ENCODE results near the gene CGN. TPM values are rescaled to one million over a fixed set of nuclear protein-coding genes. Genes with fewer than 3 reads are reported as not detected.
A peak's percentile ranks its signal among the peaks of the same experiment; 100 is the strongest.

Gene CGN
- total RNA-seq: under 1 TPM; 0.34 to 0.82 TPM

GRCh38 chr1:151510957-151511635 lies at the start of gene CGN:
TSS of gene CGN (plus strand) at chr1:151511387. CDS start at chr1:151518520, 7,133 bp downstream.
- H3K9me3 Mint-ChIP-seq (ENCODE audit: insufficient read depth): no peaks in the 10 kb centered on the region
- POLR2A ChIA-PET: interaction anchor here (0.6 kb wide), 1 partner anchor 183 kb away, joined by 3 read pairs; no protein-coding TSS in a partner anchor
- no peak within 1 kb of the TSS for H3K27ac Mint-ChIP-seq

GRCh38 chr1:151461694-151462093 lies 49.5 kb upstream of the CGN start:
- Mint-ChIP-seq H3K9me3 (ENCODE audit: insufficient read depth) (peaks cover 5% of the 10 kb centered on the region), H3K36me3 (ENCODE audit: low read depth) (peaks cover 4% of the 10 kb centered on the region), H3K27me3 (ENCODE audit: low read depth) (peaks cover 24% of the 10 kb centered on the region), H3K4me1 (ENCODE audit: low read depth) (peaks cover 13% of the 10 kb centered on the region), H3K4me3 (no peak overlapping the region), H3K27ac (no peak overlapping the region)
- ATAC-seq (no peak), DNase-seq (no peak)
- ChIA-PET CTCF (interaction anchor here (0.9 to 2.2 kb wide), 3 partner anchors 10 to 17 kb away, joined by 3 to 4 read pairs (median 3); no protein-coding TSS in a partner anchor), POLR2A (no interaction called here)

More at GRCh38 chr1:151510957-151511635, at the start of gene CGN:
- Mint-ChIP-seq H3K27me3 (ENCODE audit: low read depth) (peaks cover 13% of the 10 kb centered on the region), H3K4me3 (peak within 1 kb of the TSS; percentile 75), H3K4me1 (ENCODE audit: low read depth) (peaks cover 26% of the 10 kb centered on the region), H3K36me3 (ENCODE audit: low read depth) (no peaks in the 10 kb centered on the region)
- DNase-seq: peak; percentile 85
- CTCF ChIA-PET: interaction anchor here (0.6 to 2.6 kb wide), 8 partner anchors 9 to 210 kb away, joined by 3 to 9 read pairs (median 3); no protein-coding TSS in a partner anchor
- ATAC-seq: peak; percentile 97

- H3K36me3 Mint-ChIP-seq (ENCODE audit: low read depth): no peaks in the 10 kb centered on the region
- H3K27ac Mint-ChIP-seq: no peak overlapping the region
- no peak for ATAC-seq
- peaks cover 3% of the 10 kb centered on the region for H3K9me3 Mint-ChIP-seq (ENCODE audit: insufficient read depth)
- CTCF ChIA-PET: interaction anchor here (0.7 to 1.8 kb wide), 5 partner anchors 8 to 372 kb away, joined by 3 to 5 read pairs (median 3); no protein-coding TSS in a partner anchor
- H3K4me1 Mint-ChIP-seq (ENCODE audit: low read depth): peaks cover under 1% of the 10 kb centered on the region
- DNase-seq: no peak
- POLR2A ChIA-PET: interaction anchor here (0.7 kb wide), 1 partner anchor 16 kb away, joined by 3 read pairs; no protein-coding TSS in a partner anchor
- no peak overlapping the region for H3K4me3 Mint-ChIP-seq
- H3K27me3 Mint-ChIP-seq (ENCODE audit: low read depth): peaks cover 26% of the 10 kb centered on the region
Measured at GRCh38 chr1:151465026-151465425, 46.2 kb upstream of the CGN start.

GRCh38 chr1:151472856-151473731 lies 38.1 kb upstream of the CGN start:
- Mint-ChIP-seq H3K36me3 (ENCODE audit: low read depth) (peaks cover 3% of the 10 kb centered on the region), H3K4me1 (ENCODE audit: low read depth) (peaks cover 14% of the 10 kb centered on the region), H3K27ac (peak overlapping the region; percentile 24), H3K27me3 (ENCODE audit: low read depth) (peaks cover 6% of the 10 kb centered on the region), H3K9me3 (ENCODE audit: insufficient read depth) (no peaks in the 10 kb centered on the region), H3K4me3 (peak overlapping the region; percentile 57)
- POLR2A ChIA-PET: interaction anchor here (1.0 to 2.5 kb wide), 2 partner anchors 13 to 14 kb away, joined by 7 to 9 read pairs; partner anchors contain the start of gene POGZ
- CTCF ChIA-PET: interaction anchor here (1.0 to 2.3 kb wide), 5 partner anchors 8 to 121 kb away, joined by 3 to 11 read pairs (median 3); no protein-coding TSS in a partner anchor
- no peak for DNase-seq
- ATAC-seq: no peak

GRCh38 chr1:151474745-151475144 lies 36.4 kb upstream of the CGN start:
- H3K36me3 Mint-ChIP-seq (ENCODE audit: low read depth): peaks cover 3% of the 10 kb centered on the region
- ChIA-PET POLR2A (interaction anchor here (0.6 kb wide), 1 partner anchor 75 kb away, joined by 3 read pairs; no protein-coding TSS in a partner anchor), CTCF (interaction anchor here (0.9 to 2.3 kb wide), 7 partner anchors 10 to 527 kb away, joined by 3 to 11 read pairs (median 3); partner anchors contain the start of gene CGN)
- no peak overlapping the region for H3K27ac Mint-ChIP-seq
- ATAC-seq (no peak), DNase-seq (no peak)
- no peak overlapping the region for H3K4me3 Mint-ChIP-seq
- peaks cover 4% of the 10 kb centered on the region for H3K27me3 Mint-ChIP-seq (ENCODE audit: low read depth)
- H3K4me1 Mint-ChIP-seq (ENCODE audit: low read depth): peaks cover 14% of the 10 kb centered on the region
- H3K9me3 Mint-ChIP-seq (ENCODE audit: insufficient read depth): no peaks in the 10 kb centered on the region

- DNase-seq (no peak), ATAC-seq (peak; percentile 44)
- H3K36me3 Mint-ChIP-seq (ENCODE audit: low read depth): peaks cover 3% of the 10 kb centered on the region
- ChIA-PET POLR2A (interaction anchor here (0.6 kb wide), 1 partner anchor 75 kb away, joined by 3 read pairs; no protein-coding TSS in a partner anchor), CTCF (interaction anchor here (0.9 to 2.3 kb wide), 7 partner anchors 10 to 526 kb away, joined by 3 to 11 read pairs (median 3); partner anchors contain the start of gene CGN)
- H3K9me3 Mint-ChIP-seq (ENCODE audit: insufficient read depth): no peaks in the 10 kb centered on the region
- peaks cover 4% of the 10 kb centered on the region for H3K27me3 Mint-ChIP-seq (ENCODE audit: low read depth)
- no peak overlapping the region for H3K4me3 Mint-ChIP-seq
- H3K27ac Mint-ChIP-seq: no peak overlapping the region
- H3K4me1 Mint-ChIP-seq (ENCODE audit: low read depth): peaks cover 14% of the 10 kb centered on the region
Measured at GRCh38 chr1:151475175-151475574, 36.0 kb upstream of the CGN start.

- no peak for DNase-seq
- Mint-ChIP-seq H3K27ac (no peak overlapping the region), H3K36me3 (ENCODE audit: low read depth) (peaks cover 5% of the 10 kb centered on the region), H3K4me1 (ENCODE audit: low read depth) (peaks cover 14% of the 10 kb centered on the region), H3K27me3 (ENCODE audit: low read depth) (peaks cover 7% of the 10 kb centered on the region), H3K4me3 (no peak overlapping the region), H3K9me3 (ENCODE audit: insufficient read depth) (no peaks in the 10 kb centered on the region)
- ChIA-PET CTCF (interaction anchor here (1.3 to 1.8 kb wide), 3 partner anchors 11 to 525 kb away, joined by 3 to 5 read pairs (median 4); no protein-coding TSS in a partner anchor), POLR2A (no interaction called here)
- no peak for ATAC-seq
Measured at GRCh38 chr1:151476083-151476482, 35.1 kb upstream of the CGN start.

- peaks cover 7% of the 10 kb centered on the region for H3K27me3 Mint-ChIP-seq (ENCODE audit: low read depth)
- ChIA-PET POLR2A (interaction anchor here (0.6 kb wide), 1 partner anchor 77 kb away, joined by 3 read pairs; no protein-coding TSS in a partner anchor), CTCF (no interaction called here)
- H3K4me1 Mint-ChIP-seq (ENCODE audit: low read depth): peaks cover 14% of the 10 kb centered on the region
- DNase-seq (no peak), ATAC-seq (no peak)
- no peak overlapping the region for H3K4me3 Mint-ChIP-seq
- no peak overlapping the region for H3K27ac Mint-ChIP-seq
- peaks cover 6% of the 10 kb centered on the region for H3K36me3 Mint-ChIP-seq (ENCODE audit: low read depth)
- peaks cover 5% of the 10 kb centered on the region for H3K9me3 Mint-ChIP-seq (ENCODE audit: insufficient read depth)
Measured at GRCh38 chr1:151477066-151477465, 34.1 kb upstream of the CGN start.

GRCh38 chr1:151478140-151478812 lies 32.9 kb upstream of the CGN start:
- DNase-seq (no peak), ATAC-seq (no peak)
- POLR2A ChIA-PET: interaction anchor here (0.8 kb wide), 1 partner anchor 369 kb away, joined by 3 read pairs; no protein-coding TSS in a partner anchor
- no peak overlapping the region for H3K4me3 Mint-ChIP-seq
- CTCF ChIA-PET: no interaction called here
- peaks cover 3% of the 10 kb centered on the region for H3K36me3 Mint-ChIP-seq (ENCODE audit: low read depth)
- peaks cover 7% of the 10 kb centered on the region for H3K27me3 Mint-ChIP-seq (ENCODE audit: low read depth)
- peaks cover 6% of the 10 kb centered on the region for H3K9me3 Mint-ChIP-seq (ENCODE audit: insufficient read depth)
- peaks cover 7% of the 10 kb centered on the region for H3K4me1 Mint-ChIP-seq (ENCODE audit: low read depth)
- H3K27ac Mint-ChIP-seq: no peak overlapping the region

GRCh38 chr1:151478923-151479322 lies 32.3 kb upstream of the CGN start:
- H3K9me3 Mint-ChIP-seq (ENCODE audit: insufficient read depth): peaks cover 6% of the 10 kb centered on the region
- DNase-seq (no peak), ATAC-seq (no peak)
- no peak overlapping the region for H3K27ac Mint-ChIP-seq
- CTCF ChIA-PET: interaction anchor here (0.7 kb wide), 1 partner anchor 13 kb away, joined by 3 read pairs; no protein-coding TSS in a partner anchor
- H3K27me3 Mint-ChIP-seq (ENCODE audit: low read depth): peaks cover 7% of the 10 kb centered on the region
- H3K36me3 Mint-ChIP-seq (ENCODE audit: low read depth): peaks cover 3% of the 10 kb centered on the region
- peaks cover 2% of the 10 kb centered on the region for H3K4me1 Mint-ChIP-seq (ENCODE audit: low read depth)
- H3K4me3 Mint-ChIP-seq: no peak overlapping the region
- POLR2A ChIA-PET: interaction anchor here (0.8 kb wide), 1 partner anchor 368 kb away, joined by 3 read pairs; no protein-coding TSS in a partner anchor
